ENCODE measurements around the gene LPCAT1.

Gene LPCAT1

DNA sequence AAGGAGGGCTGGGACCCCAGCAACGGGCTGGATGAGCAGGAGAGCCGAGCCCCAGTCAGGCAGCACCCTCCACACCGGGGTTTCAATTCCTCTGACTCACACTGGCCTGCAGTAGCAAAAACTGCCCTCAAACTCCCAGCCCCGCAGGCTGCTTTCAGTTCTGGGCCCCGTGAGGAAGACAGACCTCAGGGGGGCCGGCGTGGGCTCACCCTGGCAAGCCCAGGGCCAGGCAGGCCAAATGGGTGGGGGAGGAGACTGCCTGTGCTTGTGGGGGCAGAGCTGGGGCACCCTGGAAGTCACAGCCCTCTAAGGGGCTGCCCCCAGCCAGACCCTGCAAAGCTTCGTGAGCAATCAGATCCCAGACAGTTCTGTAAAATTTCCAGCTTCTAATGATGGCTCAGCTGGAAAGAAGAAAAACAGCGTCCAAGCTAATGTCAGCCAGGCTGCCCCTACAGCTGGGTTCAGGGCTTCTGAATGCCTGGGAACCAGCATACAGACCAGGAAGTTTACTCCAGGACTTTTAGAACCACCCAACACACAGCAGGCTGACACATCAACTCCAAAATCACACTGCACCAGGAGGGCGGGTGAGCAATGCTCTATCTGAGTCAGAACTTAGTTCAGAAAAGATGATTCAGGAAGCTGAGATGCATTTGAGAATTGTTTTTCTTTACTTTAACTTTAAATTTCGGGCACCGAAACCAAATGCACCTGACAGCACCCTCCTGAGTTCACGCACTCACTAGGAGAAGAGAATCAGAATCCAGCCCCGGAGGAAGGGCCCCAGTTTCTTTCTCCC, 34.7 kb downstream of the LPCAT1 start:
- DNase-seq (ENCODE audit: low spot score) = peak; percentile 80
- in situ Hi-C loops (cut with MboI; ENCODE audit: low sequenced_read_pairs, unreplicated experiment) = no loop called here
- TF ChIP-seq, protein P1, sequence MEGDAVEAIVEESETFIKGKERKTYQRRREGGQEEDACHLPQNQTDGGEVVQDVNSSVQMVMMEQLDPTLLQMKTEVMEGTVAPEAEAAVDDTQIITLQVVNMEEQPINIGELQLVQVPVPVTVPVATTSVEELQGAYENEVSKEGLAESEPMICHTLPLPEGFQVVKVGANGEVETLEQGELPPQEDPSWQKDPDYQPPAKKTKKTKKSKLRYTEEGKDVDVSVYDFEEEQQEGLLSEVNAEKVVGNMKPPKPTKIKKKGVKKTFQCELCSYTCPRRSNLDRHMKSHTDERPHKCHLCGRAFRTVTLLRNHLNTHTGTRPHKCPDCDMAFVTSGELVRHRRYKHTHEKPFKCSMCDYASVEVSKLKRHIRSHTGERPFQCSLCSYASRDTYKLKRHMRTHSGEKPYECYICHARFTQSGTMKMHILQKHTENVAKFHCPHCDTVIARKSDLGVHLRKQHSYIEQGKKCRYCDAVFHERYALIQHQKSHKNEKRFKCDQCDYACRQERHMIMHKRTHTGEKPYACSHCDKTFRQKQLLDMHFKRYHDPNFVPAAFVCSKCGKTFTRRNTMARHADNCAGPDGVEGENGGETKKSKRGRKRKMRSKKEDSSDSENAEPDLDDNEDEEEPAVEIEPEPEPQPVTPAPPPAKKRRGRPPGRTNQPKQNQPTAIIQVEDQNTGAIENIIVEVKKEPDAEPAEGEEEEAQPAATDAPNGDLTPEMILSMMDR (IDR thresholded peaks at IDR 0.05; ENCODE audit: borderline replicate concordance, control extremely low read depth, extremely low read depth, insufficient read depth, missing control alignments) = no peak

DNA sequence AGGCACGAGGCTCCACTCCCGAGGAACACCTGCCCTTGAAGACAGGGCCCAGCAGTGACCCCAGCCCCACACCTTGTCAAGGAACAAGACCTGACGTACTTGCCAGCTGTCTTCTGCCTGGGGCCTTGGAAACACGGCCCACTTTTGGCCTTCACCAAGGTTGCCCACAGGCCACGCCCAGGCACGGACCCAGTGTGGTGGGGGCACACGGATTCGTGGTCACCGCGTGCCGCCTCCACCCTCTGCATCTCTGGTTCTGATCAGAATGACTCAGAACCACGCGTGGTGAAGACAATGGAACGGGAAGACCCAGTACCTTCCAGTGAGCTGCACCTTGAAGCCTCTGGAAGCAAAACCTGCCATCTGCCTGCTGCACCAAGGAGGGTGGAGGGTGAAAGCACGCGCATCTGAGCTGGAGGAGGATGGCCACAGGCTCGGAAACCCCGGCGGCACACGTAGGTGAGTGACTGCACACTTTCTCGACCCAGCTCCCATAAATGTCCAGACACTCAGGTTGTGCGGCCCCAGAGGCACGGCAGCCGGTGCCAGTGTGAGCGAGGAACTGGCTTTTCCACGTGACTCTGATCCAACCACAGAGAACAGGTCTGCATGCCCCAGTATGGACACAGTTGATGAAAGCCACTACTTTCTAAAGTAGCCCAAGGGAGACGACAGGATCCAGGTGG, 36.5 kb downstream of the LPCAT1 start:
- in situ Hi-C loops (cut with MboI; ENCODE audit: low sequenced_read_pairs, unreplicated experiment) = no loop called here
- TF ChIP-seq, protein P1 (IDR thresholded peaks at IDR 0.05; ENCODE audit: borderline replicate concordance, control extremely low read depth, extremely low read depth, insufficient read depth, missing control alignments) = no peak
- DNase-seq (ENCODE audit: low spot score) = no peak

DNA sequence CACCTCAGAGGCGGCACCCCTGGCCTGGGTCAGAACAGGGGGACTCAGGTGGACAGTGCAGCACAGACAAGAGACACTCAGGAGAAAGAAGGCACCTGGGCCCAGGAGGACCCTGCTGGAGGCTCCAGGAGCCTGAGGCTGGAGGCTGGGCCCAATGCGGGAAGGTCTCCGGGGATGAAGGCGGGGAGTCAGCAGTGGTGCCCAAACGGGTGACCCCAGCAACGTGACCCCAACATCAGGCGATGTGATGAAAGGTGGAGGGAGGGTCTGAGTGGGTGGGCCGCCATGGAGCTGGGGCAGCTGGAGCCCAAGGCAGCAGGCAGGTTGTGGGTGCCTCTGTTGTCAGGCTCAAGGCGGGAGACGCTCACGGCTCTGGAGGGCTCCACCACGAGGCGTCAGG, 37.5 kb downstream of the LPCAT1 start:
- in situ Hi-C loops (cut with MboI; ENCODE audit: low sequenced_read_pairs, unreplicated experiment) = no loop called here
- TF ChIP-seq, protein P1 (IDR thresholded peaks at IDR 0.05; ENCODE audit: borderline replicate concordance, control extremely low read depth, extremely low read depth, insufficient read depth, missing control alignments) = no peak
- DNase-seq (ENCODE audit: low spot score) = no peak

DNA sequence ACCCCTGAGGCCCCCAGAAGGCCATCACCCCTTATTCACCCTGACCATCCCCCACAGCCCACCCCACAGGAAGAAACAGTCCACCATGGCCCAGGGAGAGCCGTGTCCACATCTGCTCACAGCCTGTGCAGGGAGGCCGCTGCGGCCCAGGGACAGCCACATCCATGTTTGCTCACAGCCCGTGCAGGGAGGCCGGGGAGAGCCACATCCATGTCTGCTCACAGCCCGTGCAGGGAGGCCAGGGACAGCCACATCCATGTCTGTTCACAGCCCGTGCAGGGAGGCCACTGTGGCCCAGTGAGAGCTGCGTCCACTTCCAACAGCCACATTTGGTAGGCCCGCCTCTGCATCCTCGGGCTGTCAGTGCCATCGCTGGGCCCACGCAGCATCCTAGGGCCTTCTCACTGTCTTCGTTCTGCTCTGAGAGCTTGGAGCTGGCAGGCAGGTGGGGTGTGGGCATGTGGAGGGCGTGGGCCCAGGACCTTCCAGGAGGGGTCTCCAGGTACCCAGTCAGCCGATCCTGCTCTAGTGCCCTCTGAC, 38.1 kb downstream of the LPCAT1 start:
- in situ Hi-C loops (cut with MboI; ENCODE audit: low sequenced_read_pairs, unreplicated experiment) = no loop called here
- TF ChIP-seq, protein P1 (IDR thresholded peaks at IDR 0.05; ENCODE audit: borderline replicate concordance, control extremely low read depth, extremely low read depth, insufficient read depth, missing control alignments) = no peak
- DNase-seq (ENCODE audit: low spot score) = no peak

DNA sequence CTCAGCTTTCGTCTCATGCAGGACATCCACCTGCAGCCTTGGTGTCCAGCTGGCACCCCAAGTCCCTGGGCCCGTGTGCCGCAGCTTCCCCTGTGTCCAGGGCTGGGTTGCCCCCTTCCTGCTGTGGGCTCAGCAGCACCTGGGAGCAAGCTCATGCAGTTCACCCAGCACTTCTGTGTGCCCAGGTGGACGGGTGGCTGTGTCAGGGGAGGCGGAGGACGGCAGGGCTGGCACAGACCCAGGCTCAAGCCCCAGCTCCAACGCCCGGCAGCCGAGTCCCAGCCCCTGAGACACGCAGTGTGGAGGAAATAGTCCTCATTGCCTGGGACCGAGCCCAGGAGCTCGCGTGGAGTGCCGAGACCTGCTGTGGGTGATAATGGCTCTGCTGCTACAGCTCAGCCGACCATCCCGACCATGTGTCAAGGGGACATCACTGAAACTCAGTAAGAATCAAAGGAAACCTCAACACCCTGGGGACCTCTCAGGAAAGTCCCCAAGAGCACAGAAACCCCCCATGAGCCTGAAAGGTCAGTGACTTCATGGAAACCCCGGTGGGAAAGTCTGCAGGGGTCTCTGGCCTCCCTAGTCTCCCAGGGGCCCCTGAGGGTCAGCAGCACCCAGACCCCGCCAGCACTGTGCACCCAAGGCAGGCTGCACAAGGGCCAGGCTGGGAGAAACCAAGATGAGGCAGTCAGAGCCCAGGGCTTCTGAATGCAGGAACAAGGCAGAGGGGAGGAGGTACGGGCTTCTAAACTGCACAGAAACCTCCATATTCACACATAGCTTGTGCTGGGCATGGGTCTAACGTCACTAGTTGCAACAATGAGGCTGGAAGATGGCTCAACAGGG, 38.8 kb downstream of the LPCAT1 start:
- DNase-seq (ENCODE audit: low spot score) = peak; percentile 91
- in situ Hi-C loops (cut with MboI; ENCODE audit: low sequenced_read_pairs, unreplicated experiment) = no loop called here
- TF ChIP-seq, protein P1 (IDR thresholded peaks at IDR 0.05; ENCODE audit: borderline replicate concordance, control extremely low read depth, extremely low read depth, insufficient read depth, missing control alignments) = no peak

Data from GM13976 (cell line).